Pancreas (tissue), 10 donors: ENCODE data around the gene SMC3. TPM values are rescaled to one million over a fixed set of nuclear protein-coding genes. Genes with fewer than 3 reads are reported as not detected.

ENCODE experiments used
- ATAC-seq, 4 donors: fragments of 200-7000 bp; cut with Tn5 transposase; one replicate each; pipeline versions ENCODE4 v1.8.0 to v1.9.1; 2020; ENCODE audit warnings: mild to moderate bottlenecking in 4 of 4, moderate library complexity in 4 of 4
- DNase-seq, 6 donors: peaks; one replicate each; pipeline ENCODE4 v3.0.0-alpha.2; 2020
- FAIRE-seq: peaks from 2 replicates; lab custom pipeline; 2012; peaks lifted over from hg19 to GRCh38; lab: Jason Lieb, UNC
- H3K27ac ChIP-seq, 4 donors: fragments of 200-600 bp; sonication (generic); 1 replicate in 3 of 4; 2 replicates in 1 of 4; pipeline versions ENCODE4 v1.5.0 to v1.8.0; 2020
- H3K27me3 ChIP-seq, 4 donors: fragments of 200-600 bp; one replicate each; pipeline ENCODE4 v1.8.0; 2021
- H3K36me3 ChIP-seq, 3 donors: fragments of 200-600 bp; sonication (generic) in 1 of 3; one replicate each; pipeline versions ENCODE4 v1.5.0 to v1.8.0; 2020 to 2021
- H3K4me1 ChIP-seq, 3 donors: fragments of 200-600 bp; one replicate each; pipeline ENCODE4 v1.8.0; 2021
- H3K4me3 ChIP-seq, 4 donors: fragments of 200-600 bp; sonication (generic) in 2 of 4; one replicate each; pipeline versions ENCODE4 v1.5.0 to v1.8.0; 2020 to 2021
- H3K9me3 ChIP-seq, 4 donors: fragments of 200-600 bp; one replicate each; pipeline ENCODE4 v1.8.0; 2021
- WGBS, 2 donors: extraction: QIAGEN DNeasy Blood & Tissue Kit; methylation state at CpG; one replicate each; pipeline ENCODE4 v1.1.7; 2013; 5-methylcytosine and 5-hydroxymethylcytosine counted together
- intact Hi-C, 3 donors: fragments of 100-400 bp; cut with DNase I; formaldehyde crosslinking; loops; one replicate each; pipeline versions ENCODE4 v1.11.1 to v1.14.2; 2022
- polyA plus RNA-seq, 2 donors: library from polyadenylated mRNA; stranded (reverse); fragments of 200-250 nt; gene quantifications; one replicate each; pipeline ENCODE4 v1.2.3, GENCODE V29; 2013
- total RNA-seq, 6 donors: library from RNA; stranded (reverse); fragmentation: NEBNext Ultra II Directional in 4 of 6; extraction: Animal tissue kit (Norgen Biotek cat#: 25700) in 4 of 6; gene quantifications; one replicate each; pipeline versions ENCODE4 v1.2.1 to v1.2.4, GENCODE V29; 2021 to 2023
- TF ChIP-seq, protein P1 (sequence below), 4 donors: fragments of 200-600 bp; sonication (generic) in 3 of 4; IDR thresholded peaks; one replicate each; pipeline versions ENCODE4 v1.5.0 to v1.8.0; 2021; ENCODE audit warnings: antibody characterized with exemption in 4 of 4
- donor health status: healthy with polysubstance abuse.
- donor health status: DM: no; HTN: no; CAD: no; lungs with moderate emphysema.
- donor health status: DM: no; HTN: no; CAD: no.
- donor health status: control.
- donor health status: control.
- donor health status: Bipolar disorder and iron deficiency.
- donor health status: DM: yes; HTN: yes; CAD: no.
- donor health status: DM: no; HTN: no; CAD: no.
- donor health status: DM: no; HTN: no; CAD: no.
- donor health status: DM: yes; HTN: yes; CAD: no.

The SMC3 gene
- total and polyA plus RNA-seq, 8 donors = 7.7 to 22.7 (median 17.7) TPM

- WGBS, 2 donors = 48 to 62% methylated on average over 14 of the region's 14 CpGs
- no peak for FAIRE-seq
- ATAC-seq = no peak
Observed at GRCh38 chr10:110642204-110643034, 74.9 kb downstream of the SMC3 start.

GRCh38 chr10:110643035-110643652 is 75.6 kb downstream of the SMC3 start:
- H3K4me3 ChIP-seq = peak overlapping the region in 3 of 4 donors; percentile 22 to 71 (median 44)
- peaks cover 2 to 52% (median 15%) of the 10 kb centered on the region in 4 donors for H3K27me3 ChIP-seq
- TF ChIP-seq, protein P1, sequence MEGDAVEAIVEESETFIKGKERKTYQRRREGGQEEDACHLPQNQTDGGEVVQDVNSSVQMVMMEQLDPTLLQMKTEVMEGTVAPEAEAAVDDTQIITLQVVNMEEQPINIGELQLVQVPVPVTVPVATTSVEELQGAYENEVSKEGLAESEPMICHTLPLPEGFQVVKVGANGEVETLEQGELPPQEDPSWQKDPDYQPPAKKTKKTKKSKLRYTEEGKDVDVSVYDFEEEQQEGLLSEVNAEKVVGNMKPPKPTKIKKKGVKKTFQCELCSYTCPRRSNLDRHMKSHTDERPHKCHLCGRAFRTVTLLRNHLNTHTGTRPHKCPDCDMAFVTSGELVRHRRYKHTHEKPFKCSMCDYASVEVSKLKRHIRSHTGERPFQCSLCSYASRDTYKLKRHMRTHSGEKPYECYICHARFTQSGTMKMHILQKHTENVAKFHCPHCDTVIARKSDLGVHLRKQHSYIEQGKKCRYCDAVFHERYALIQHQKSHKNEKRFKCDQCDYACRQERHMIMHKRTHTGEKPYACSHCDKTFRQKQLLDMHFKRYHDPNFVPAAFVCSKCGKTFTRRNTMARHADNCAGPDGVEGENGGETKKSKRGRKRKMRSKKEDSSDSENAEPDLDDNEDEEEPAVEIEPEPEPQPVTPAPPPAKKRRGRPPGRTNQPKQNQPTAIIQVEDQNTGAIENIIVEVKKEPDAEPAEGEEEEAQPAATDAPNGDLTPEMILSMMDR (IDR thresholded peaks at IDR 0.05) = no peak
- peak; percentile 21 to 59 (median 52) for ATAC-seq
- H3K27ac ChIP-seq = no peak overlapping the region
- peaks cover 0 to 8% (median 4%) of the 10 kb centered on the region in 3 donors for H3K4me1 ChIP-seq
- 9 to 16% methylated on average over 40 of the region's 40 CpGs for WGBS, 2 donors
- no peaks in the 10 kb centered on the region for H3K36me3 ChIP-seq
- peak in 2 of 6 donors; percentile 16 to 47 for DNase-seq
- intact Hi-C loops = no loop called here
- H3K9me3 ChIP-seq = no peaks in the 10 kb centered on the region
- no peak for FAIRE-seq

More at GRCh38 chr10:110642204-110643034, 74.9 kb downstream of the SMC3 start:
- no peak for DNase-seq
- TF ChIP-seq, protein P1 (IDR thresholded peaks at IDR 0.05) = no peak
- H3K4me1 ChIP-seq = peaks cover 0 to 8% (median 4%) of the 10 kb centered on the region in 3 donors
- no peak overlapping the region for H3K4me3 ChIP-seq
- intact Hi-C loops = no loop called here
- H3K36me3 ChIP-seq = no peaks in the 10 kb centered on the region
- no peak overlapping the region for H3K27ac ChIP-seq
- H3K27me3 ChIP-seq = peaks cover 2 to 44% (median 12%) of the 10 kb centered on the region in 4 donors
- H3K9me3 ChIP-seq = no peaks in the 10 kb centered on the region

DNA sequence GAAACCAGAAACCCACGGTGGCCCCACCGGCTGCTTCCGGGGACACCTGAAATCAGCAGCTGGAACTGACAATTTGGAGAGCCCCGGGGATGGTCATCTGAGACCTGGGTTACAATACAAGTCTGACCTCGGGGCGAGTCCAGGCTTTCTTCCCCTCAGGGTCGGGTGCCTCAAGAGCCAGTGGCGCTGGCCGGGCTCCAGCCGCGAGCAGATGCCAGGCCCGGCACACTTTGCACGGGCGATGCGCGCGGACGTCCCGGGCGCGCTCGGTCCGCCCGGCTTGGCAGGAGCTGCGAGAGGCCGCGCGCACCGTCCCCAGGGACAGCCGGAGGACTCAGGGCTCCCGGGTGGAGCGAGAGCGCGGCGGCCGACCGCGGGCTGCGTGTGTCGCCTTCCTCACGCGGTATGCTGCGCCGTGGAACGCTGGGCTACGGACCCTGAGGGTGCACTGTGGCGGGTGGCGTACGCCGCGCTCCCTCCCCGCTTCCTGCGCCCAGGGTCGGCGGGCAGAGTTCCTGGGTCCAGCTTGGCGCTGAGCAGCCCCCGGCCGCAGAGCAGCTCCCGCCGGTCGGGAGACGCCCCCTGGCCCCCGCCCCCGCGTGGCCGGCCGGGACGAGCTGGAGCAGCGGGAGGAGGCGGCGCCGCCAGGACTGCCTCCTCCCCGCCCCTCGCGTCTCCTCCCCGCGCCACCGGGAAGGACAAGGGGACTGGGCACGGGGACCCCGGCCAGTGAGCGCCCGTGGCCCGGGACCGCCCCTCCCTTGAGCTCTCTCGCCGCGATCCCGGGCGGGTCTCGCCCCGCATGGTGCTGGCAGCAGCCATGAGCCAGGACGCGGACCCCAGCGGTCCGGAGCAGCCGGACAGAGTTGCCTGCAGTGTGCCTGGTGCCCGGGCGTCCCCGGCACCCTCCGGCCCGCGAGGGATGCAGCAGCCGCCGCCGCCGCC is 76.4 kb downstream of the SMC3 start, which contains the start of gene RBM20:
RBM20 (plus strand) TSS at position 684 of the 945 bp plus-strand sequence; CDS start at position 803, 119 bp downstream.
- TF ChIP-seq, protein P1 (IDR thresholded peaks at IDR 0.05) = no peak
- ATAC-seq (peak; percentile 61 to 86 (median 78)), FAIRE-seq (no peak), DNase-seq (peak in 4 of 6 donors; percentile 26 to 75 (median 53))
- Histone ChIP-seq H3K9me3 (no peaks in the 10 kb centered on the region), H3K27me3 (peaks cover 2 to 59% (median 16%) of the 10 kb centered on the region in 4 donors), H3K27ac (no peak within 1 kb of the TSS), H3K4me3 (peak within 1 kb of the TSS; percentile 22 to 71 (median 44)), H3K4me1 (peaks cover 0 to 8% (median 4%) of the 10 kb centered on the region in 3 donors), H3K36me3 (no peaks in the 10 kb centered on the region)
- 1% methylated on average over 81 to 106 of the region's 106 CpGs for WGBS, 2 donors
- intact Hi-C loops = no loop called here

DNA sequence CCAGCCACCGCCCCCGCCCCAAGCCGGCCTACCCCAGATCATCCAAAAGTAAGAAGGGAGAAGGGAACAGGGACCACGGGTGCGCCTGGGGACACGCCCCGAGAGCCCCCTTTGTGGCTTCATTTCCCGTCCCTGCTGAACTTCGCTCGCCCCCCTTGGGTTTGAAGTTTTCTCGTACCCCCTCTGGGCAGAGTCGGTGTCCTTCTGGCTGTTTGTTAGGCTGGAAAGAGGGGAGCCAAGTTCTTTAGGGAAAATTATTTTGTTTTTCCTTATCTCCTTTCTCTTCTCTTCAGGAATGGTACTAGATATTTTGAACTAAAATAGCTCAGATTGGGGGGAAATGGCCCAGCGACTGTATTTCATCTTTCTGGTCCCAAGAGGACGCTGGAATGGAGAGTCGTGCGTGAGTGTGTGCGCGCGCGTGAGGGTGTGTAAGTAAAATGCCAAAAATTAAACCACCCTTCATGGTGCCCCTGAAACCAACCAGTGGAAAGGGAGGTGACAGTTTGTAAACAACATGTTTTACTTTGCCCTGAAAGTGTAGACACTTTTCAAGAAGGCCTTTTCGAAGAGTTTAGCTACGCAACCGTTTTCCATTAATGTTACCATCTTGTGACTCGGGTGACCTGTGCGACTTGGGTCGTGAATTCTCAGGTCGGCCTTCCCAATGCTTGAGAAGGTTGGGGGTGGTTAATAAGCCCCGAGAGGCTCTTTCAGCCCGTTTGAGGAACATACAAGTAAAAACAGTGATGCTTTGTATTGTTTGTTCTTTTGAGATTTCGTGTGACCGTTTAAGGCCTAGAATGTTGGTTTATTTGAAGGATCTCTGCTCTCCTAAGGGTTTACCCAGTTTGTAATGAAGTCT is 77.3 kb downstream of the SMC3 start:
- DNase-seq = no peak
- Histone ChIP-seq H3K4me3 (peak overlapping the region in 3 of 4 donors; percentile 22 to 71 (median 44)), H3K27me3 (peaks cover 2 to 59% (median 16%) of the 10 kb centered on the region in 4 donors), H3K4me1 (peaks cover 0 to 8% (median 4%) of the 10 kb centered on the region in 3 donors), H3K36me3 (no peaks in the 10 kb centered on the region), H3K9me3 (no peaks in the 10 kb centered on the region), H3K27ac (no peak overlapping the region)
- FAIRE-seq = no peak
- TF ChIP-seq, protein P1 (IDR thresholded peaks at IDR 0.05) = no peak
- ATAC-seq = no peak
- intact Hi-C loops = no loop called here
- 30 to 42% methylated on average over 28 to 31 of the region's 31 CpGs for WGBS, 2 donors
